ENCODE measurements around the gene KIR3DL1. TPM values are rescaled to one million over a fixed set of nuclear protein-coding genes. Genes with fewer than 3 reads are reported as not detected.

KIR3DL1 gene
- total RNA-seq, 1 experiment from 2014 or later, result not detected

Other genes starting within 250 kb of the KIR3DL1 start
- not detected in 2 replicates for gene LILRA2, start 242.7 kb upstream of the KIR3DL1 start, total RNA-seq (2014; rRNA removed; shearing (Covaris generic))
- gene LILRA1, start 222.8 kb upstream of the KIR3DL1 start, total RNA-seq (2014; rRNA removed; shearing (Covaris generic)), result not detected in 2 replicates
- gene LILRB1, start 186.0 kb upstream of the KIR3DL1 start, total RNA-seq (2014; rRNA removed; shearing (Covaris generic)), result not detected in 2 replicates
- not detected in 2 replicates for gene LILRB4, start 153.5 kb upstream of the KIR3DL1 start, total RNA-seq (2014; rRNA removed; shearing (Covaris generic))
- not detected in 2 replicates for gene KIR3DL3, start 92.0 kb upstream of the KIR3DL1 start, total RNA-seq (2014; rRNA removed; shearing (Covaris generic))
- not detected in 2 replicates for gene KIR2DL3, start 78.0 kb upstream of the KIR3DL1 start, total RNA-seq (2014; rRNA removed; shearing (Covaris generic))
- gene KIR2DL1, start 46.7 kb upstream of the KIR3DL1 start, total RNA-seq (2014; rRNA removed; shearing (Covaris generic)), result not detected in 2 replicates
- gene KIR2DL4, start 12.9 kb upstream of the KIR3DL1 start, total RNA-seq (2014; rRNA removed; shearing (Covaris generic)), result not detected in 2 replicates
- not detected in 2 replicates for gene KIR2DS4, start 16.2 kb downstream of the KIR3DL1 start, total RNA-seq (2014; rRNA removed; shearing (Covaris generic))
- gene KIR3DL2, start 34.0 kb downstream of the KIR3DL1 start, total RNA-seq (2014; rRNA removed; shearing (Covaris generic)), result not detected in 2 replicates
- gene FCAR, start 57.8 kb downstream of the KIR3DL1 start, total RNA-seq (2014; rRNA removed; shearing (Covaris generic)), result not detected in 2 replicates
- gene NCR1, start 89.7 kb downstream of the KIR3DL1 start, total RNA-seq (2014; rRNA removed; shearing (Covaris generic)), result 0.06 TPM in 1 of 2 replicates, not detected in the other
- gene NLRP7, start 131.1 kb downstream of the KIR3DL1 start, total RNA-seq (2014; rRNA removed; shearing (Covaris generic)), result not detected in 2 replicates
- 0.56 TPM in 1 of 2 replicates, not detected in the other for gene NLRP2, start 149.9 kb downstream of the KIR3DL1 start, total RNA-seq (2014; rRNA removed; shearing (Covaris generic))
- not detected in 2 replicates for gene GP6, start 221.8 kb downstream of the KIR3DL1 start, total RNA-seq (2014; rRNA removed; shearing (Covaris generic))
- gene RDH13, start 246.7 kb downstream of the KIR3DL1 start, total RNA-seq (2014; rRNA removed; shearing (Covaris generic)), result 18.1 and 43.0 TPM in 2 replicates